Osteoblast (primary cell): ENCODE data around the gene GALNT9. TPM values are rescaled to one million over a fixed set of nuclear protein-coding genes. Genes with fewer than 3 reads are reported as not detected.

ENCODE experiments used
- DNase-seq: peaks from one replicate; pipeline ENCODE4 v3.0.0; 2011; ENCODE audit warnings: low spot score, mixed read lengths; ENCODE audit not compliant: insufficient read length; ENCODE audit errors: missing footprints
- H2AFZ ChIP-seq: 2 replicates; pipeline ENCODE4 v1.6.0; 2011; ENCODE audit warnings: mild to moderate bottlenecking, low read length
- H3K27ac ChIP-seq: 2 replicates; pipeline ENCODE4 v1.5.1; 2011; ENCODE audit warnings: mild to moderate bottlenecking, low read depth, low read length, moderate library complexity
- H3K27me3 ChIP-seq: 2 replicates; pipeline ENCODE4 v1.6.0; 2012; ENCODE audit warnings: mild to moderate bottlenecking, control low read depth, inconsistent platforms, low read length, moderate library complexity; ENCODE audit not compliant: insufficient read depth
- H3K36me3 ChIP-seq: 2 replicates; pipeline ENCODE4 v1.5.1; 2011; ENCODE audit warnings: mild to moderate bottlenecking, low read length, control low read depth, moderate library complexity; ENCODE audit not compliant: insufficient read depth
- H3K4me1 ChIP-seq: 2 replicates; pipeline ENCODE4 v1.5.1; 2011; ENCODE audit warnings: mild to moderate bottlenecking, low read length, control low read depth, moderate library complexity; ENCODE audit not compliant: insufficient read depth
- H3K4me2 ChIP-seq: 2 replicates; pipeline ENCODE4 v1.6.0; 2011; ENCODE audit warnings: mild to moderate bottlenecking, low read length; ENCODE audit not compliant: insufficient read depth
- H3K4me3 ChIP-seq: fragments of 200-600 bp; sonication (generic); 3 replicates; pipeline ENCODE4 v1.5.1; 2012; ENCODE audit warnings: mild to moderate bottlenecking, low read length, inconsistent platforms; ENCODE audit not compliant: insufficient read depth
- H3K79me2 ChIP-seq: 2 replicates; pipeline ENCODE4 v1.6.0; 2012; ENCODE audit warnings: mild to moderate bottlenecking, low read length, control low read depth, inconsistent platforms; ENCODE audit not compliant: insufficient read depth
- H3K9me3 ChIP-seq: 2 replicates; pipeline ENCODE4 v1.5.1; 2011; ENCODE audit warnings: low read depth, low read length, control low read depth
- H4K20me1 ChIP-seq: 2 replicates; pipeline ENCODE4 v1.6.0; 2012; ENCODE audit warnings: mild to moderate bottlenecking, low read length, control low read depth; ENCODE audit not compliant: insufficient read depth
- total RNA-seq: library from RNA; depleted of rRNA; stranded (reverse); fragments of >200 nt; gene quantifications from 2 replicates; pipeline ENCODE4 v1.2.3, GENCODE V29; 2012
- TF ChIP-seq, protein P1 (sequence below): IDR thresholded peaks from 2 replicates; pipeline ENCODE4 v1.5.1; 2011; ENCODE audit warnings: mild to moderate bottlenecking, low read depth, low read length, moderate library complexity; ENCODE audit errors: extremely low read depth

The GALNT9 gene
- total RNA-seq, 1 donor: 0.36 TPM

DNA sequence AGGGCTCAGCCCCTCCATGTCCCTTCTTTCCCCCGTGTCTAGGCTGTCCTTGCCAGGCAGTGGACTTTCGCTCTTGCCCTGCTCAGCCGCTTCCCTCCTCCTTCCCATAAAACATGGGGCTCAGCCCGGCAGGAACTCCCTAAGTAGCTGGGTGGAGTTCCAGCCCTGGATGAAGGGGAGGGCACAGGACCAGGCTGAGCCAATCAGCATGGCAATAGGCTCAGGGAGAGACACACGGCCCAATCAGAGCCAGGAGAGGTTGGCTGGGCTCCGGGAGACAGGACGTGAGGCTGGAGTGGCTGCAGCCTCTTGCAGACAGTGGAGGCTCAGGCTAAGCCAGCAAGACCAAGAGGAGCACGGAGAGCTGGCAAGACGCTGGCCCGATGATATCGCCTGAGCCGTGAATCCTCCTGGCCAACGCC, 54.3 kb downstream of the GALNT9 start:
- H4K20me1 ChIP-seq: no peaks in the 10 kb centered on the region
- TF ChIP-seq, protein P1, sequence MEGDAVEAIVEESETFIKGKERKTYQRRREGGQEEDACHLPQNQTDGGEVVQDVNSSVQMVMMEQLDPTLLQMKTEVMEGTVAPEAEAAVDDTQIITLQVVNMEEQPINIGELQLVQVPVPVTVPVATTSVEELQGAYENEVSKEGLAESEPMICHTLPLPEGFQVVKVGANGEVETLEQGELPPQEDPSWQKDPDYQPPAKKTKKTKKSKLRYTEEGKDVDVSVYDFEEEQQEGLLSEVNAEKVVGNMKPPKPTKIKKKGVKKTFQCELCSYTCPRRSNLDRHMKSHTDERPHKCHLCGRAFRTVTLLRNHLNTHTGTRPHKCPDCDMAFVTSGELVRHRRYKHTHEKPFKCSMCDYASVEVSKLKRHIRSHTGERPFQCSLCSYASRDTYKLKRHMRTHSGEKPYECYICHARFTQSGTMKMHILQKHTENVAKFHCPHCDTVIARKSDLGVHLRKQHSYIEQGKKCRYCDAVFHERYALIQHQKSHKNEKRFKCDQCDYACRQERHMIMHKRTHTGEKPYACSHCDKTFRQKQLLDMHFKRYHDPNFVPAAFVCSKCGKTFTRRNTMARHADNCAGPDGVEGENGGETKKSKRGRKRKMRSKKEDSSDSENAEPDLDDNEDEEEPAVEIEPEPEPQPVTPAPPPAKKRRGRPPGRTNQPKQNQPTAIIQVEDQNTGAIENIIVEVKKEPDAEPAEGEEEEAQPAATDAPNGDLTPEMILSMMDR: no peak
- H3K4me1 ChIP-seq: no peaks in the 10 kb centered on the region
- H3K4me3 ChIP-seq: no peak overlapping the region
- no peaks in the 10 kb centered on the region for H3K9me3 ChIP-seq
- H3K79me2 ChIP-seq: no peaks in the 10 kb centered on the region
- no peak overlapping the region for H3K4me2 ChIP-seq
- no peak overlapping the region for H2AFZ ChIP-seq
- H3K27ac ChIP-seq: no peak overlapping the region
- peaks cover 28% of the 10 kb centered on the region for H3K27me3 ChIP-seq
- H3K36me3 ChIP-seq: no peaks in the 10 kb centered on the region
- DNase-seq: peak; percentile 97

DNA sequence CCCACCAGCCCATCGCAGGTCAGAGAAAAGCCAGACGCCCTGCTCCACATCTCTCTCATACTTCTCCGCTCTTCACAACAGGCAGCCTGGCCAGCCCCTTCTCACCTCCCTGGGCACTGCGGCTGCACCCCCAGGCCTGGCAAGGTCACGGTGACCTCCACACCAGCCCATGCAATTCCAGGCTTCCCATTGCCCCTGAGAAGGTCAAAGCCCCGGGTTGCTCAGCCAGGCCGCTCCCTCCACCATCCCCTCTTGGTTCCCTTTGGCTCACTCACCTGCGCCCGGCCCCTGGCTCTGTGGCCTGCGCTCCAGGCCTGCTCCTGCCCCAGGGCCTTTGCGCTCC, 55.4 kb downstream of the GALNT9 start:
- Histone ChIP-seq H4K20me1 (no peaks in the 10 kb centered on the region), H3K4me2 (no peak overlapping the region), H3K4me1 (no peaks in the 10 kb centered on the region), H3K4me3 (no peak overlapping the region), H2AFZ (no peak overlapping the region), H3K27me3 (peaks cover 23% of the 10 kb centered on the region), H3K79me2 (no peaks in the 10 kb centered on the region), H3K27ac (no peak overlapping the region), H3K9me3 (no peaks in the 10 kb centered on the region), H3K36me3 (no peaks in the 10 kb centered on the region)
- TF ChIP-seq, protein P1: no peak
- no peak for DNase-seq

DNA sequence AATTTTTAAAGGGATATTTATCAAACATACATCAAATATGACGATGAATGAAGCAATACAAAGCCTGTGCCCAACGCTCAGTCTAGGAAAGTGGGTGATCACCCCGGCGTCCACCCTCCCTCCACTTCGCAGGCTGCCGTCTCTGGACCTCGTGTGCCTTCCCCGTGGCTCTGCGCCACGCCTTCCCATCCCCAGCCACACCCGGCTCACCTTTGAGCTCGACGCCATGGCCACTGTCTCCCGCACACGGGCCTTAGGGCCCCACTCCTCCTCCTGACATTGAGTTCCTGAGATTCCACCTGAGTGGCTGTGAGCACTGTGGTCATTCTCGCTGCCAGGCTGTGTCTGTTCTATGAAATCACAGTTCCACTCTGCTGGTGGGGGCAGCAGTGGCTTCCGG, 56.7 kb downstream of the GALNT9 start:
- Histone ChIP-seq H3K4me1 (no peaks in the 10 kb centered on the region), H2AFZ (no peak overlapping the region), H3K27me3 (peaks cover 23% of the 10 kb centered on the region), H3K27ac (no peak overlapping the region), H3K4me3 (no peak overlapping the region), H4K20me1 (no peaks in the 10 kb centered on the region), H3K4me2 (no peak overlapping the region), H3K79me2 (no peaks in the 10 kb centered on the region), H3K36me3 (no peaks in the 10 kb centered on the region), H3K9me3 (no peaks in the 10 kb centered on the region)
- TF ChIP-seq, protein P1: no peak
- no peak for DNase-seq

DNA sequence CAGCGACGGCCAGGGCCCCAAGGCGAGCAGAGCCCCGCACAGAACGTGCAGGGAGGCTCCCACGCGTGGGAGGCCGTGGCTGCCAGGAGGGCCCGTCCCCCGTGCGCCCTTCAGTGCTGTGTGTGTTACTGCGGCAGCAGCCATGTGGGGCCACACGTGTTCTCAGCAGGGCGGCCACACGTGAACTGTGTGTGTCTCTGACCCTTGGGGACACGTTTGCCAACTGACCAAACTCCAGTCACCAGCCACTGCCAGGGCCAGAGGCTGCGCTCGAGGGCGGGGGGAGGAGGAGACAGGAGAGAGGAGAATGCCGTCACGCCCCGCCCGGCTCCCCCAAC, 57.7 kb downstream of the GALNT9 start:
- H3K79me2 ChIP-seq: no peaks in the 10 kb centered on the region
- H3K9me3 ChIP-seq: no peaks in the 10 kb centered on the region
- H3K36me3 ChIP-seq: no peaks in the 10 kb centered on the region
- TF ChIP-seq, protein P1: no peak
- DNase-seq: no peak
- H3K4me2 ChIP-seq: no peak overlapping the region
- no peak overlapping the region for H3K27ac ChIP-seq
- H3K27me3 ChIP-seq: peaks cover 13% of the 10 kb centered on the region
- no peaks in the 10 kb centered on the region for H3K4me1 ChIP-seq
- no peak overlapping the region for H3K4me3 ChIP-seq
- H2AFZ ChIP-seq: no peak overlapping the region
- no peaks in the 10 kb centered on the region for H4K20me1 ChIP-seq
